ENCODE measurements around the gene ZNF784.

Gene ZNF784

DNA sequence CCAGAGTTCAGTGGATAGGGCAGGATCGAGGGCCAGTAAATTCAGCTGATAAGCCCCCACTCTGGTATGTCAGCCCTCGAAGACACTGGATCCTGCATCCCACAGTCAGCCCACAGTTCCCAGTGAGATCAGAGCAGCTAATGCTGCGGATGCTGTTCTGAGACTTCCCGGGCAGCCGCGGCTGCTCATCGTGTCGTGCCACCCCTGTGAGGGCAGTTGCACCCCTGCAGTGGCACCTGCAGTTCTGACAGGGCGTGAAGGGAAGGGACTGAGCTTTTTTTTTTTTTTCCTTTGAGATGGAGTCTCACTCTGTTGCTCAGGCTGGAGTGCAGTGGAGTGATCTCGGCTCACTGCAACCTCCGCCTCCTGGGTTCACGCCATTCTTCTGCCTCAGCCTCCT, 43.1 kb upstream of the ZNF784 start:
- no peaks in the 10 kb centered on the region for H3K79me2 ChIP-seq (ENCODE audit: insufficient read depth, low read length)
- H3K9ac ChIP-seq (ENCODE audit: low read length): no peak overlapping the region
- H3K36me3 ChIP-seq (ENCODE audit: insufficient read depth, low read length): peaks cover 98% of the 10 kb centered on the region
- H3K9me3 ChIP-seq (ENCODE audit: low read length): no peaks in the 10 kb centered on the region
- no peaks in the 10 kb centered on the region for H3K27me3 ChIP-seq (ENCODE audit: insufficient read depth, low read length)
- no peak overlapping the region for H2AFZ ChIP-seq (ENCODE audit: low read length)
- no peaks in the 10 kb centered on the region for H3K9me2 ChIP-seq (ENCODE audit: low read depth, low read length)
- peaks cover 8% of the 10 kb centered on the region for H3K4me1 ChIP-seq (ENCODE audit: insufficient read depth, low read length, severe bottlenecking)
- H4K20me1 ChIP-seq (ENCODE audit: insufficient read depth, low read length): no peaks in the 10 kb centered on the region
- no peak overlapping the region for H3K27ac ChIP-seq (ENCODE audit: low read depth, low read length, poor library complexity, severe bottlenecking)
- no peak overlapping the region for H3K4me3 ChIP-seq (ENCODE audit: low read depth, low read length, poor library complexity, severe bottlenecking)
- H3K4me2 ChIP-seq (ENCODE audit: low read length): no peak overlapping the region
- H3F3A ChIP-seq (ENCODE audit: insufficient read depth, low read length): no peaks in the 10 kb centered on the region
- TF ChIP-seq EZH2 (IDR thresholded peaks at IDR 0.05; ENCODE audit: borderline replicate concordance, low read length): no peak

DNA sequence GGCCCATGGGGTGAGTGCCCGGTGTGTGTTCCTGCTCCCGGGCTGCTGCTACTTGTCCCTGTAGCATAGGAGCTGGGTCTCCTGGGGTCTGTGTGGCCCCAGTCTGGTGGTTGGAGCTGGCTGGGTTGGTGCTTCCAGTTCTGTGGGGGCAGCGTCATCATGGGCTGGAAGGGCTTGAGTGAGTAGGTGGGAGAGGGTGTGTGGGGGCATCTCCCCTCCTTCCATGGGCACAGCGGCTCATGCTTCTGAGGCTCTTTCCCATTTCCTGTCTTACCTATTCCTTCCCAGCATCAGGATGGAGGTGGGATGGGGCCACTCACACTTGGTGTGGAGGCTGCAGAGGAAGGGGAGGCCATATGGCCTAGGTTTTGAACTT, 42.6 kb upstream of the ZNF784 start:
- Histone ChIP-seq H3K27ac (ENCODE audit: low read depth, low read length, poor library complexity, severe bottlenecking) (no peak overlapping the region), H3K27me3 (ENCODE audit: insufficient read depth, low read length) (no peaks in the 10 kb centered on the region), H3K9me3 (ENCODE audit: low read length) (no peaks in the 10 kb centered on the region), H3K9me2 (ENCODE audit: low read depth, low read length) (no peaks in the 10 kb centered on the region), H3F3A (ENCODE audit: insufficient read depth, low read length) (no peaks in the 10 kb centered on the region), H3K79me2 (ENCODE audit: insufficient read depth, low read length) (no peaks in the 10 kb centered on the region), H3K4me3 (ENCODE audit: low read depth, low read length, poor library complexity, severe bottlenecking) (no peak overlapping the region), H2AFZ (ENCODE audit: low read length) (no peak overlapping the region), H3K36me3 (ENCODE audit: insufficient read depth, low read length) (peaks cover 98% of the 10 kb centered on the region), H3K4me2 (ENCODE audit: low read length) (no peak overlapping the region), H3K4me1 (ENCODE audit: insufficient read depth, low read length, severe bottlenecking) (peaks cover 8% of the 10 kb centered on the region), H4K20me1 (ENCODE audit: insufficient read depth, low read length) (no peaks in the 10 kb centered on the region), H3K9ac (ENCODE audit: low read length) (no peak overlapping the region)
- TF ChIP-seq, protein P1, sequence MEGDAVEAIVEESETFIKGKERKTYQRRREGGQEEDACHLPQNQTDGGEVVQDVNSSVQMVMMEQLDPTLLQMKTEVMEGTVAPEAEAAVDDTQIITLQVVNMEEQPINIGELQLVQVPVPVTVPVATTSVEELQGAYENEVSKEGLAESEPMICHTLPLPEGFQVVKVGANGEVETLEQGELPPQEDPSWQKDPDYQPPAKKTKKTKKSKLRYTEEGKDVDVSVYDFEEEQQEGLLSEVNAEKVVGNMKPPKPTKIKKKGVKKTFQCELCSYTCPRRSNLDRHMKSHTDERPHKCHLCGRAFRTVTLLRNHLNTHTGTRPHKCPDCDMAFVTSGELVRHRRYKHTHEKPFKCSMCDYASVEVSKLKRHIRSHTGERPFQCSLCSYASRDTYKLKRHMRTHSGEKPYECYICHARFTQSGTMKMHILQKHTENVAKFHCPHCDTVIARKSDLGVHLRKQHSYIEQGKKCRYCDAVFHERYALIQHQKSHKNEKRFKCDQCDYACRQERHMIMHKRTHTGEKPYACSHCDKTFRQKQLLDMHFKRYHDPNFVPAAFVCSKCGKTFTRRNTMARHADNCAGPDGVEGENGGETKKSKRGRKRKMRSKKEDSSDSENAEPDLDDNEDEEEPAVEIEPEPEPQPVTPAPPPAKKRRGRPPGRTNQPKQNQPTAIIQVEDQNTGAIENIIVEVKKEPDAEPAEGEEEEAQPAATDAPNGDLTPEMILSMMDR (IDR thresholded peaks at IDR 0.05; ENCODE audit: low read length): no peak
- TF ChIP-seq EZH2 (IDR thresholded peaks at IDR 0.05; ENCODE audit: borderline replicate concordance, low read length): no peak

DNA sequence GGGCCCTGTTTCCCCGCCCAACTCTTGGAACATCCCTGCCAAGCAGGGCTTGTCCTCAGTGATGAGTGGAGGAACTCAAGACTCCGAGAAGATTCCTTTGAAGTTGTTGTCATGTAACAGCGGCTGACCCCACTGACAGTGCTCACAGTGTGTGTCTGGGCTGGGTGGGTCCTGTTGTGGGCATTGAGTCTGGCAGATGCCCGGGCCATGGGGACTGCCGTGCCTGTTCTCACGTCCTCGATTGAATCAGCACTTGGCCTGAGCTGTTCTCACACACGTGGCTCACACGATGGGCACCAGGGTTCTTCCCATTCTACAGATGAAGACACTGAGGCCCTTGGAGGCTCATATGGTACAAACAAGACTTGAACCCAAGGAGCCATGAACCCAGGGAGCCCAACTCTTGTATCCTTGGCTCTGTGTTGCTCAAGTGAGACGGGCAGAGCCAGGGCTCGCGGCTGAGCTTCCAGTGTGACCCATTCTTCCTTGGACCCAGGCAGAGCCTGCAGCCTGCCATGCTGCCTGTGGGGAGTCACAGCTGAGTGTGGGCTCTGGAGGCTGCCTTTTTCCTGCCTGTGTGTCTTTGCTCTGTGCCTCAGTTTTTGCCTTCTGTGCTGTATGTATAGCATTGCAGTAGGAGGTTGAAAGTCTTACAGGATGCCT, 42.1 kb upstream of the ZNF784 start:
- H3K36me3 ChIP-seq (ENCODE audit: insufficient read depth, low read length): peaks cover 98% of the 10 kb centered on the region
- H3K27ac ChIP-seq (ENCODE audit: low read depth, low read length, poor library complexity, severe bottlenecking): no peak overlapping the region
- no peak overlapping the region for H2AFZ ChIP-seq (ENCODE audit: low read length)
- H3K9me3 ChIP-seq (ENCODE audit: low read length): no peaks in the 10 kb centered on the region
- H3K4me3 ChIP-seq (ENCODE audit: low read depth, low read length, poor library complexity, severe bottlenecking): no peak overlapping the region
- no peaks in the 10 kb centered on the region for H3K79me2 ChIP-seq (ENCODE audit: insufficient read depth, low read length)
- no peak overlapping the region for H3K9ac ChIP-seq (ENCODE audit: low read length)
- H3F3A ChIP-seq (ENCODE audit: insufficient read depth, low read length): no peaks in the 10 kb centered on the region
- H3K9me2 ChIP-seq (ENCODE audit: low read depth, low read length): no peaks in the 10 kb centered on the region
- TF ChIP-seq, protein P1 (IDR thresholded peaks at IDR 0.05; ENCODE audit: low read length): no peak
- TF ChIP-seq EZH2 (IDR thresholded peaks at IDR 0.05; ENCODE audit: borderline replicate concordance, low read length): no peak
- H3K4me2 ChIP-seq (ENCODE audit: low read length): no peak overlapping the region
- no peaks in the 10 kb centered on the region for H3K27me3 ChIP-seq (ENCODE audit: insufficient read depth, low read length)
- H3K4me1 ChIP-seq (ENCODE audit: insufficient read depth, low read length, severe bottlenecking): peaks cover 6% of the 10 kb centered on the region
- H4K20me1 ChIP-seq (ENCODE audit: insufficient read depth, low read length): no peaks in the 10 kb centered on the region
